GM18508 (cell line): ENCODE data around the gene IPO5.
"Not testable (repeated sequence)": the region's sequence is repeated elsewhere in the genome, so short reads cannot be mapped to it uniquely, and the experiment has no call there.

Experiments
- ATAC-seq: cut with Tn5 transposase; IDR thresholded peaks from one replicate; pipeline ENCODE4 v1.9.1; 2021; ENCODE audit warnings: moderate number of reproducible peaks; ENCODE audit not compliant: insufficient read depth, unreplicated experiment

The IPO5 gene

DNA sequence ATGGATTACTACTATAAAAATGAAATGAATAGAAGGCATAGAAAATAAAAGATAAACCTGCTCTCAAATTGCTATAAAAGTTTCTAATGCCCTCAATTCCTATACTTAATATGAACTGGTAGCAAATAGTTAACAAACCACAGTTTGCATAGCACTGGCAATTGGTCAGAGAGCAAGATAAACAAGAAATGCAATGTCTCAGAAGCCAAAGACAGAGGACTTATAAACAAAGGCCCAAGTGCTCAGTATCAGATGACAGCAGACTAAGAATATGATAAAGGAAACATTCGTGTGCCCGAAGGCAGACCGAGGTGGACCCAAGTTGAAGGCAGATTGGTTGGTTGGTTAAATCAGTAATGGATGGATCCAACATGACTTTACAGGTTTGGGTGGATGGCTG lies 50.6 kb downstream of the IPO5 start:
- ATAC-seq: no peak

DNA sequence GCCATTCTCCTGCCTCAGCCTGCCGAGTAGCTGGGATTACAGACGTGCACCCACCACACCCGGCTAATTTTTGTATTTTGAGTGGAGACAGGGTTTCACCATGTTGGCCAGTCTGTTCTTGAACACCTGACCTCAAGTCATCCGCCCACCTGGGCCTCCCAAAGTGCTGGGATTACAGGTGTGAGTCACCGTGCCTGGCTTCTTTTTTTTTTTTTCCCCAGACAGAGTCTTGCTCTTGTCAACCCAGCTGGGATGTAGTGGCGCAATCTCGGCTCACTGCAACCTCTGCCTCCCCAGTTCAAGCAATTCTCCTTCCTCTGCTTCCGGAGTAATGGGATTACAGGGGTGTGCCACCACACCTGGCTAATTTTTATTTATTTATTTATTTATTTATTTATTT lies 51.5 kb downstream of the IPO5 start:
- not testable (repeated sequence) for ATAC-seq

DNA sequence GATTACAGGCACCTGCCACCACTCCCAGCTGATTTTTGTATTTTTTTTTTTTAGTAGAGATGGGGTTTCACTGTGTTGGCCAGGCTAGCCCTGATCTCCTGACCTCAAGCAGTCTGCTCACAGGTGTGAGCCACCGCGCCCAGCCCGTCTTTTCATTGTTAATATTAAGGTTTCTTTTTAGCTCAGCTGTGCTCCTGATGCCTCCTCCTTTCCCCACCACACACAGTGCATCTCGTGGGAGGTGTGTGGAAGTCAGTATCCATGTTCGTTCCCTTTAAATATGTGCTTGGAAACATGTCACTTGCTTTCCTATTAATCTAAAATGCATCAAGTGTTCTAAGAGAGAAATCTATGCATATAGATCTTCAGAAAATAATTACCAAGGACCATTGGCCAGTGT lies 53.5 kb downstream of the IPO5 start:
- ATAC-seq: no peak

DNA sequence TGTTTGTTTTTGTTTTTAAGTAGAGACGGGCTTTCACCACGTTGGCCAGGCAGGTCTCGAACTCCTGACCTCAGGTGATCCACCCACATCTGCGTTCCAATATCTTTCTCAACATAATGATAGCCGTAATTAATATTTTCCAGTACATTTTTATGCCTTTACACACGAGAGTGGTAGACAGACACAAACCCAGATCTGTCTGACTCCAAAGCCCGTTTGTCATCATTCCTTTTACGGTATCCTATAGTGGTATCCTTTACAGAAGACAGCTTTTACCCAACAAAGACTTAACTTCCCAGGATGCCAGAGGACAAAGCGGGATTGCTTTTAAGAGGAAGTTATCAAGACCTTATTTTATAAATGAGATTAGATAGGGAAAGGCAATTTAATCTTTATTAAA lies 59.8 kb downstream of the IPO5 start:
- no peak for ATAC-seq

DNA sequence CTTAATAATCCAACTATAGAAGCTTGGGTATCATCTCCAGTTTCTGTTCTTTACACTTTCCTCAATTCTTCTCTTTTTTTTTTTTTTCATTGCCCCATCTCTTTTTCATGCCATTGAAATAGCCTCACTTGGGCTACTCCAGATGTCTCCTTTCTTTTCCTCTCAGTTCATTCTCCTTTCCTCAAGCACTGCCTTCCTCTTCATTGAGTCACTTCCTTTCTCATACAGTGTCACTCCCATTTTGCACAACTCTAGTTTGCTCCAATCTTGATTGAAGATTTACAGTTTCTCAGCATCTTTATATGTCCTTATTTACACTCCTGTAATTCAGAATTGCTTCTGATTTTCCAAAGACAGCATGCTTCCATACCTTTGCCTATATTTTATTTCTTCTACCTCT lies 61.3 kb downstream of the IPO5 start:
- ATAC-seq: no peak

DNA sequence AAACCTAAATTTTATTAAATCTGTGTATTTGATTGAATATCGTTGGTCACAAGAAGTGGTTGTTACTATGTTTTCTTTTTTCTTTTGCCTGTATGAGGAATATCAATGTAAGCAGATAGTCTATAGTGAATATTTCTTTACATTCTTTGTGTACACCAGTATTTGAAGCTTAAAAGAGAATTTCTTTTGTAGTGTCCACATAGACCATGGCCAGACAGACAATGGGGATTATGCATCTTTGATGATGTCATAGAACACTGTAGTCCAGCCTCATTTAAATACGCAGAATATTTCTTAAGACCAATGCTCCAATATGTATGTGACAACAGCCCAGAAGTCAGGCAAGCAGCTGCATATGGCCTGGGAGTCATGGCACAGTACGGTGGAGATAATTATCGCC lies 64.8 kb downstream of the IPO5 start:
- ATAC-seq: no peak

DNA sequence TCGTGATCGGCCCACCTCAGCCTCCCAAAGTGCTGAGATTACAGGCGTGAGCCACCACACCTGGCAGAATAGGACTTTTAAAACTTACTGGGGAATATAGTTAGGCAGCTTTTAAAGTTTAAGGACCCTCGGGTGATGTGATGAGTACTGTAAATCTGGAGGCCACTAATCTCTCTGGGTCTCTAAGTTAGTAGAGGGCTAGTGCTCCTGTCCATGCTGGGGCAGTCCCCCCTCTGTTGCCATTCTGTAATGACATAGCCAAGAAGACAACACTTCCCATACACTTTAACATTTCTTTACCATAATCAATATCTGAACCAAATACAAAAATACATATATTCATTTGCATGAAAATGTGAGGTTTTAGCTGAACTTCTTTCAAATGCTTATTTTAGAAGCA lies 65.7 kb downstream of the IPO5 start:
- no peak for ATAC-seq

DNA sequence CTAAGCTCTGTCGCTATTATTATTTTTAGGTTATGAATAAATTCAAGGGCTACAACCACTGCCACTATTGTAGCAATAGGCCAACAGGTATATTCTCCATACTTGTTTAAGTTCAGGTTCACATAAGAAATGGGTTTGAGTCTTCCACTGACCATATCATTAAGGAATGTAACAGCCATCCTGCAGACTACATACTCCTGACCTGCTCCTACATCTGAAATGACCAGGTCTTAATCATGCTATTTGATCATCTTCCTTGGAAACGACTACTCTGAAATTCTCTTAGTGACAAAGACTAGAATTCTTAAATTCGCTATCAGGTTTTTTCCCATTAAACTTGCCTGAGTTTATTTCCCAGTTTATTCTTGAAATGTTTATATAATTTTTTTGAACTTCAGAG lies 66.8 kb downstream of the IPO5 start:
- no peak for ATAC-seq

DNA sequence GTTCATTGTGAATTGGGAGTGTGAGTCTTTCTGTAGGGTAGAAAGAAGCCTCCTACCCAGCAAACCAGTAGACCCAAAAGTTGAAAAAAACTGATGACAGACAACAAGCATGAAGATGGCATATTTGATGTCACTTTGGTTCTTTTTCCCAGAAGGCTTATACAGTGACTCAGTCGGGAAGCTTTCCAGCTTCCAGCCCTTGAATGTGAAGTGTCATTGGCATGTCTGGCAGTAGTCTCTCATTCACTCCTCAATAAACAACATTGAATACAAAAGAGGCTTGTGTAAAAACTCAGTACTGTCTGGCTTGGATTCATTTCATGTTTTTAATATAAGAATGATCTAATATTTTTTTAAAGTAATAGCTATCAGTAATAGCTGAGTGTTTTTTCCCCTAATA lies 68.7 kb downstream of the IPO5 start:
- no peak for ATAC-seq

DNA sequence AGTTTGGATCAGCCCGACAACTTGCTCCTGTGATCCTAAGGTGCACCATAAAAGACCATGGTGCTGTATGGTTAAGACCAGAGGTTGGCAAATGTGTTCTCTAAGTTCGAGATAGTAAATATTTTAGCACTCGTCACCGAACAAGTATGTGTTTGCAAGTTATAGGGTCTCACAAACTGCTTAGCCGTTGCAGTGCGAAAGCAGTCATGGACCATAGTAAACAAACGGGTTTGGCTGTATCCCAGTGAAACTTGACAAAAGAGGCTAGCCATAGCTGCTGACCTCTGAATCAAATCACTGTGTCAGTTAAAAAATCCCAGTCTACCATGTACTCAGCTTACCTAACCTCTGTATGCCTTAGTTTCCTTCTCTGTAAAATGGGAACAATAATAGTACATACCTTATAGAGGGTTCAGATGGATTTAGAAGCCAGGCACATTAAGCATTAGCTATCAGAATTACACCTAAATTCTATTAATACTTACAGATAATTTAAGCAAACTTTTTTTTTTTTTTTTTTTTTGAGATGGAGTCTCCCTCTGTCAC lies 72.1 kb downstream of the IPO5 start:
- no peak for ATAC-seq

DNA sequence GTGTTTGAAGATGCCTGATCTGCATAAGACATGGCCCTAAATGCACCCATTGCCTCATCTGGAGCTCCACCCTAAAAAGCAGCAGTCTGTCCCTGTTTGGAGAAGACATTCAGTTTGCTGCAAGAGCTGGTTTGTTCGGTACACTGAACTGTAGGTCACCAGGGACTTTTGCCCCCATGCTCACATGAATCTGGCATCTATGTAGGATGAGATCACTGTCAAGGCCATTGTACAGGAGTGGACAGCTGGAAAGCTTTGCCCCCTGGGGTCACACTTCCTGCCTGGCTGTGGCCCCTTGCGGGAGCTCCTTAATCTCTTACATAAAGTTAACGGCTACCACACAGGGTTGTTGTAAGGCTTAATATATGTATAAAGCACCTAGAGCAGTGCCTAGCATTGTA lies 73.0 kb downstream of the IPO5 start:
- no peak for ATAC-seq

DNA sequence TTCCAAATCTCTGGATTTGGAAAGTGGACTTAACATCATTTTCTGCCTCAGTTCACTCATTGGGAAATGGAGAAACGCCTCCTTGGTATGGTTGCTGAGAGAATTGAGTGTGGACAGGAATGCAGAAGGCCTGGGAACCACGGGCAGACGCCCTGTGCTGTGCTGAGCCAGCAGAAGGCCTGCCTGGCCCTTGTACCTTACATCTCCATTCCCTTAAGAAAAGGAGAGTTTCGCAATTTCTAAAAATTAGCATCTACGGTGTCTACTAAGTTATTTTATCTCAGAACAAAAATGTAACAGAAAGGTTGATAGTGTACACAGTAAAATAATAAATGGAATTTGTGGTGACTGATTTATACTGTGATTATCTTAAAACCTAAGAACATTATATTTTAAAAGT lies 78.7 kb downstream of the IPO5 start:
- ATAC-seq: no peak

DNA sequence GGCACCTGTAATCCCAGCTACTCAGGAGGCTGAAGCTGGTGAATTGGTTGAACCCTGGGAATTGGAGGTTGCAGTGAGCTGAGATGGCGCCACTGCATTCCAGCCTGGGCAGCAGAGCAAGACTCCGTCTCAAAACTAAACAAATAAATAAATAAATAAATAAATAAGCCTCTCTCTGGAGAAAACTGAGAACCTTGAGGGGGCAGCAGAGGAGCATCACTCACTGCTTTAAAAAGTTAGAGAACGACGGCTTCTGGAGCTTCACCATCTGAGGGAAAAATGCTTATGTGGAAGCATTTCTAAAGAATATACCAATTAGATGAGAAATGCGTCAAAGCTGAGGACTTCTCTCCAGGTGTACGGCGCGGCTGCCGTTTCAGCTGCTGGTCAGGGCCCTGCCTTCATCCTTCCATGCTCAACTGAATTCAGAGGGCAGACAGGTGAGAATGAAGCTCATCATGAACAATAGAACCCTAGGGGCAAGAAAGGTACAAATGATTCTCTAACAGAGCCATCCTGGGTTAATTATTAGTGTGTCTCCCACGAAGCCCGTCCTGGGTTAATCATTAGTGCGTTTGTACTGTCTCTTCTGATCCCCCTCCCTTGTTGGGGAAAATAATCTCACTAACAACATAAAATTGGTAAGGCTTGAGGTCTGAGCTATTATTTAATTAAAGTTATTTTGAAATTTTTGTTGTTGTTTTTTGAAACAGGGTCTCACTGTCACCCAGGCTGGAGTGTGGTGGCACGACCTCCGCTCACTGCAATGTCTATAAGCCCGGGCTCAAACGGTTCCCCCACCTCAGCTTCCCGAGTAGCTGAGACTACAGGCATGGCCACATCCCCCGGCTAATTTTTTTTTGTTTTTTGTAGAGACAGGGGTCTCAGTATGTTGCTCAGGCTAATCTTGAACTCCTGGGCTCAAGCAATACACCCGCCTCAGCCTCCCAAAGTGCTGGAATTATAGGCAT lies 80.1 kb downstream of the IPO5 start:
- no peak for ATAC-seq

DNA sequence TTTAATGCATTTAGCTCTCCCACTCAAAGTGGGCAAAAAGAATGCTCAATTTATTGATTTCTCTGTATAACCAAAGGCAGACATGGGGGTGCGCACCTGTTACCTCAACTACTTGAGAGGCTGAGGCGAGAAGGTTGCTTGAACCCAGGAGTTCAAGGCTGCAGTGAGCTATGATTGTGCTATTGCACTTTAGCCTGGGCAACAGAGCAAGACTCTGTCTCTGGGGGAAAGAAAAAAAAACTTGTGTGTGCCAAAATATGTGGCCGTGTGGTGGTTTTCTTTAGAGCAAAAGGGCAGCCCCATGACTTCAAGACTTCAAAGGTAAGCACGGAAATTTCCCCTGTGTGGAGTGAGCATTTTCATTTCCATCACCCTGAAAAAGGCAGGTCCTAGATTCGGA lies 81.9 kb downstream of the IPO5 start:
- no peak for ATAC-seq

DNA sequence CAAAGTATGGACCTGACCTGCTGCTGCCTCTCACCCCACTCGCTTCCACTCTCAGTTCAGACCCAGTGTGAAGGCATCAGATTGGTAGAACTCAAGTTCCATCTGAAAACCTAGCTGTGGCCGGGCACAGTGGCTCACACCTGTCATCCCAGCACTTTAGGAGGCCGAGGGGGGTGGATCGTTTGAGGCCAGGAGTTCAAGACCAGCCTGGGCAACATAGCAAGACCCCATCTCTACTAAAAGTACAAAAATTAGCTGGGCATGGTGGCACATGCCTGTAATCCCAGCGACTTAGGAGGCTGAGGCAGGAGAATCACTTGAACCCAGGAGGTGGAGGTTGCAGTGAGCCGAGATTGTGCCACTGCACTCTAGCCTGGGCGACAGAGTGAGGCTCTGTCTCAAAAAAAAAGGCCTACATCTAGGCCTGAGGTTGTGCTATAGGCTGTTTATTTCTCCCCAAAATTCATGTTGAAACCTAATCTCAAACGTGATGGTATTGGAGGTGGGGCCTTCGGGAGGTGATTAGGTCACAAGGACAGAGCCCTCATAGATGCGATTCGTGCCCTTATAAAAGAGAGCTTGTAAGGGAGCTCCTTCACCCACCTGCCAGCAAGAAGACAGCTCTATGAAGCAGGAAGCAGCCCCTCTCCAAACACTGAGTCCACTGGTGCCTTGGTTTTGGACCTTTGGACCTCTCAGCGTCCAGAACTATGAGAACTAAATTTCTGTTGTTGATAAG lies 83.3 kb downstream of the IPO5 start:
- not testable (repeated sequence) for ATAC-seq

DNA sequence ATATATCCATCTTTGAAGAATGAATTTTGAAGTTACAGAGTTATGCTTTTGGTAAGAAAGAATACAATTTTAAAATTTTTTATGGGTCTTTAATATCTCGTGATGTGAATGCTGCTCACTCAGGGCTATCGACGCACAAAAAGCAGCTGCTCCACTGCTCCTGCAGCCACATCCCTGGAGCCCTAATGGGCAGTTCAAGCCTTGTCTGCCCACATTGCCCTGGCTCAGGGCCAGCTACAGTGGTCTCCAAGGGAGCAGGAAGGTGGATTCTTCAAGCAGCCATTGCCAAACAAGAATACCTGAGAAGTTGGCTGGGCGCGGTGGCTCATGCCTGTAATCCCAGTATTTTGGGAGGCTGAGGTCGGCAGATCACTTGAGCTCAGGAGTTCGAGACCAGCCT lies 85.8 kb downstream of the IPO5 start:
- no peak for ATAC-seq

DNA sequence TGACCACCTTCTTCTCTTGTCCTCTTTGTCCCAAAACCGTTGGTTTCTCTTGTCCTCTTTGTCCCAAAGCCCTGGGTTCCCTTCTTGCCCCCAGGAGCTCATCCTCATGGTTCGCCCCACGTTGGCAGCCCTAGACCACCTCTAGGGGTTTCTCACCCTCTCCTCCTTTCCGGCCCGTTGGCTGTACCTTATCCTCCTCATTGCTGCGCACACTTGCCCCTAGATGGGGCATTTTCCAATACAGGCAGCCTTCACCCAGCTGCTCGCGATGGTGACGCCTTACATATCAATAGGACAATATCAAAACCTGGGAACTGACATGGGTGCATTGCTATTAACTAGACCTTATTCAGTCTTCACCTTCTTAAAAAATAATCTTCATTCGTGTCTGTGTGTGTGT lies 86.5 kb downstream of the IPO5 start:
- no peak for ATAC-seq

DNA sequence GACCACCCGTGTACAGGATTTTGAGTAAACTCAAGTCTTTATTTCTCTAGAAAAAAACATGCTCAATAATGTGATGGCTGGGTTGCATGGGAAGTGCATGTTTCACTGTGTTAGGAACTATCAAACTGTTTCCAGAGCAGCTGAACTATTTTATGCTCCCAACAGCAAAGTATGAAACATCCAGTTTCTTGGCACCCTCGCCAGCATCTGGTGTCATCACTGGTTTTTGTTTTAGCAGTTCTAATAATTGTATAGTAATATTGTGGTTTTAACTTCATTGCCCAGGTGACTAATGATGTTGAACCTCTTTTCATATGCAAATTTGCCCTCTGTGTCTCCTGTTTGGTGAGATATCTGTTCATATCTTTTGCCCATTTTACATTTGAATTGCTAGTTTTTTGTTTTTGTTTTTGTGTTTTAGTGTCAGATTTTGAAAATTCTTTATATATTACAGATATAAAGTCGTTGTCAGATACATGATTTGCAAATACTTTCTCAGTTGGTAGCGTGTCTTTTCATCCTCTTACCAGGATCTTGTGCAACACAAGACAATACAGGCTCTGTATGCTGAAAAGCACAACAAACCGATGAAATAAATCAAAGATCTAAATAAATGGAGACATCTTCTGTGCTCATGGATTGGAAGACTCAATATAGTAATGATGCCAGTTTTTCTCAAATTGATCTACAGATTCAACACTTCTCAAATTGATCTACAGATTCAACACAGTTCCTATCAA lies 87.8 kb downstream of the IPO5 start:
- ATAC-seq: no peak

DNA sequence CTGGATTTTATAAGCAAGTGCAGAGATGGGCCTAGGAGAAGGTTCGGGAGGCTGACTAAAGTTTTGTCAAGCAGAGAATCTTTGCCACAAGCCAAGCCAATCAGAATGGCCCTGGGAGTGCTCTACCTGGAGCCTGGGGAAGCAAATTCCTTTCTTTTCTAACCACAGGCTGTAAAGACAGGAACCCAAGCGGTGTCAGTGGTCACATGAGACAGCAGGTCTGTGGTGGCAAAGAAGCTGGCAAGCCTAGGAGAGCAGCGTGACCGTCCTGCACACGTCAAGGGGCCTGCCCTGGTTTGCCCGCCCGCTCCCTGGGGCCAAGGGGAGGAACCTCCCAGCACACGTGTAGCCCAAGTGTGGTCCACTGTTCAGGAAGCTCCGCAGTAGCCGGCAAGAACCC lies 90.8 kb downstream of the IPO5 start:
- no peak for ATAC-seq

DNA sequence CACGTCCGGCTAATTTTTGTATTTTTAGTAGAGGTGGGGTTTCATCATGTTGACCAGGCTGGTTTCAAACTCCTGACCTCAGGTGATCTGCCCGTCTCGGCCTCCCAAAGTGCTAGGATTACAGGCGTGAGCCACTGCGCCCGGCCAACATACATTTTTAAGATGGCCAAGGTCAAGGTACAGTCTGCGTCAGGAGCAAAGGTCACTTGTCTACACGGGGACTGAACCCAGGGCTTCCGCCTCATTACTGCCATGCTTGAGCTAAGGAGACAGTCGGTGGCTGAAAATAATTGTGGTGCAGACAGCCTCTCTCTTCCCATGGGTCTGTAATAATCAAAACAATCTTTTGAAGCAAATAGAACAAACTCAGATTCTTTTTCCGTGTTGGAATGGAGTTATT lies 94.3 kb downstream of the IPO5 start:
- not testable (repeated sequence) for ATAC-seq

DNA sequence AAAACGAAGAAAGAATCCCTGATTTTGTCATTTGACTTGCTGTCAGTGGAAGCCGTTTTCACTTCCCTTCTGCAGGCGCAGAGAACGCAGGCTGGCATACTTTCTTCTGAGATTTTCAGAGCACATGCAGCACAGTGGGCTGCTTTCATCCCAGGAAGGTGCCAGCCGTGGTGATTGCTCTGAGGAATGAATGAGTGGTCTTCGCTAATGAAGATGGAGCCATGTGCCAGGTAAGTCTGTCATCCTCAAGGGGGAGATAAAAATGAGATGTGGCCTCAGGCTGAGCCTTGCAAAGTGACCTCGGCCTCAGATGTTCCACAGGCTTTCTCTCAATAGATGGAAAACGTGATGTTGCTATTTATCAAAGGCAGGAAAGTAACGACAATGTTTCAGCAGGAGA lies 94.8 kb downstream of the IPO5 start:
- no peak for ATAC-seq
